OCI-LY7 (cell line): ENCODE measurements around the gene NR2F2. TPM values are rescaled to one million over a fixed set of nuclear protein-coding genes. Genes with fewer than 3 reads are reported as not detected.

Experiments
- BruUV-seq: library from RNA; stranded (reverse); fragments of 400-500 nt; replicated peaks from 2 replicates; lab custom pipeline; 2021; lab: Mats Ljungman, UMichigan
- CTCF ChIA-PET: fragments of 300-600 bp; sonication (Branson Sonifier 250); formaldehyde crosslinking; loops from one replicate; lab custom pipeline; 2022; ENCODE audit warnings: antibody characterized with exemption; ENCODE audit not compliant: unreplicated experiment; lab: Charles Lee
- POLR2A ChIA-PET: fragments of 300-600 bp; sonication (Branson Sonifier 250); formaldehyde crosslinking; loops from one replicate; lab custom pipeline; 2022; ENCODE audit warnings: antibody characterized with exemption; lab: Charles Lee
- DNase-seq: peaks from one replicate; pipeline ENCODE4 v3.0.0-alpha.2; 2015; ENCODE audit warnings: low spot score
- H2AFZ ChIP-seq: fragments of 200-600 bp; sonication (generic), shearing (Covaris generic); 2 replicates; pipeline ENCODE4 v1.6.1; 2014; ENCODE audit warnings: mild to moderate bottlenecking, antibody characterized with exemption, low read length, moderate library complexity
- H3K27ac ChIP-seq: fragments of 200-600 bp; sonication (generic); 2 replicates; pipeline ENCODE4 v1.5.1; 2014; ENCODE audit warnings: mixed run types, low read depth, mild to moderate bottlenecking, moderate library complexity, low read length, inconsistent platforms; ENCODE audit not compliant: poor library complexity, severe bottlenecking
- H3K36me3 ChIP-seq: fragments of 200-600 bp; sonication (generic); 2 replicates; pipeline ENCODE4 v1.6.1; 2014; ENCODE audit warnings: mild to moderate bottlenecking, antibody characterized with exemption, low read length, moderate library complexity, mixed read lengths; ENCODE audit not compliant: insufficient read depth
- H3K4me1 ChIP-seq: fragments of 200-600 bp; sonication (generic); 2 replicates; pipeline ENCODE4 v1.5.1; 2014; ENCODE audit warnings: mild to moderate bottlenecking, low read length; ENCODE audit not compliant: insufficient read depth, poor library complexity, severe bottlenecking
- H3K4me2 ChIP-seq: fragments of 200-600 bp; sonication (generic); 2 replicates; pipeline ENCODE4 v1.6.1; 2014; ENCODE audit warnings: mild to moderate bottlenecking, low read length
- H3K4me3 ChIP-seq: fragments of 200-600 bp; sonication (generic); 2 replicates; pipeline ENCODE4 v1.5.1; 2014; ENCODE audit warnings: mild to moderate bottlenecking, low read depth, low read length; ENCODE audit not compliant: poor library complexity, severe bottlenecking
- H3K79me2 ChIP-seq: fragments of 200-600 bp; sonication (generic); 2 replicates; pipeline ENCODE4 v1.6.1; 2016; ENCODE audit warnings: low read depth, mild to moderate bottlenecking, low read length, moderate library complexity, mixed read lengths; ENCODE audit not compliant: insufficient read depth
- H3K9me2 ChIP-seq: fragments of 200-600 bp; sonication (generic); 2 replicates; pipeline ENCODE4 v1.6.1; 2016; ENCODE audit warnings: mild to moderate bottlenecking, low read length, mixed read lengths; ENCODE audit not compliant: insufficient read depth
- H3K9me3 ChIP-seq: fragments of 200-600 bp; sonication (generic); 2 replicates; pipeline ENCODE4 v1.6.1; 2014; ENCODE audit warnings: mild to moderate bottlenecking, mixed run types, low read length, mixed read lengths
- H4K20me1 ChIP-seq: fragments of 200-600 bp; sonication (generic); 2 replicates; pipeline ENCODE4 v1.6.1; 2014; ENCODE audit warnings: mild to moderate bottlenecking, antibody characterized with exemption, low read length, moderate library complexity, mixed read lengths; ENCODE audit not compliant: insufficient read depth
- EZH2phosphoT487 ChIP-seq: fragments of 200-600 bp; sonication (generic); IDR thresholded peaks from 2 replicates; pipeline ENCODE4 v1.6.1; 2018; ENCODE audit warnings: low read depth, borderline replicate concordance, mild to moderate bottlenecking, mixed run types, antibody characterized with exemption, low read length, moderate library complexity, mixed read lengths
- intact Hi-C: fragments of 100-400 bp; cut with micrococcal nuclease; formaldehyde crosslinking; loops from one replicate; pipeline ENCODE4 v1.10.0; 2022; ENCODE audit not compliant: unreplicated experiment
- total RNA-seq, 2 experiments: library from RNA; depleted of rRNA in 1 of 2; stranded (reverse); fragments of >200 nt in 1 of 2; shearing (Covaris generic) in 1 of 2; gene quantifications; 2 replicates each; pipeline ENCODE4 v1.2.3, GENCODE V29; 2014 to 2022
- TF ChIP-seq, protein P1 (sequence below): fragments of 200-600 bp; sonication (generic); conservative IDR thresholded peaks from 2 replicates; pipeline ENCODE4 v1.5.1; 2014; ENCODE audit warnings: mild to moderate bottlenecking, antibody characterized with exemption, low read length, moderate library complexity, mixed read lengths

Gene NR2F2
- total RNA-seq, 2 experiments from 2014 or later: not detected

DNA sequence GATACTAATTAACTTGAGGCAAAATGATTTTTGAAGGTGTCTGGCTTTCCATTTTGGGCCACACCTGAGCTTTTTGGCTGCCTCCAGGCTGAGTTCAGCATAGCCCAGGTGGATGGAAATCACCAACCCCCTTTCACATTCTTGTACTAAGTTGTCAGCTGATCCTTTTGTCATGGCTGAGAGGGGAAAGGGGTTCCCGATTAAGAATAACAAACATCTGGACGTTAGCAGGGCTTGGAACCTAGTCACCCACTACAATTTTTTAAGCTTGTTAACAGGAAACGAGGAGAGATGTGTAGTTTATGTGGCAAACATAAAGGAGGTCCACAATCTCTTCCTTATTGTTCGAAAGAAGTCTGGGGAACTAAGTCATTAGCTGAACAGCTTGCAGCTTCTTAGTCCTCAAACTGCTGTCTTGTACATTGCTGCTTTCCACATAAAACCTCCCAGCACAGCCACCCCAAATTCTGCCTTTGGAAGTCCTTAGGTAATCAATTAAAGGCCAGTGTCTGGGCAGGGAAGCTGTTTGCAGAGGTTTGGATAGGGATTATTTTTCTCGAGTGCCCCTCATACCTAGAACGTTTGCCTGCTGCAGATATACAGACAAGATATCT, 5.0 kb downstream of the NR2F2 start:
- POLR2A ChIA-PET: no interaction called here
- no peaks in the 10 kb centered on the region for H3K9me2 ChIP-seq
- no peaks in the 10 kb centered on the region for H4K20me1 ChIP-seq
- intact Hi-C loops: no loop called here
- no peak for TF ChIP-seq EZH2phosphoT487
- H3K4me1 ChIP-seq: no peaks in the 10 kb centered on the region
- BruUV-seq: no TSS peak
- H2AFZ ChIP-seq: no peak overlapping the region
- CTCF ChIA-PET: no interaction called here
- no peak overlapping the region for H3K4me2 ChIP-seq
- DNase-seq: no peak
- no peaks in the 10 kb centered on the region for H3K79me2 ChIP-seq
- no peak overlapping the region for H3K27ac ChIP-seq
- H3K4me3 ChIP-seq: no peak overlapping the region
- H3K36me3 ChIP-seq: no peaks in the 10 kb centered on the region
- no peaks in the 10 kb centered on the region for H3K9me3 ChIP-seq

DNA sequence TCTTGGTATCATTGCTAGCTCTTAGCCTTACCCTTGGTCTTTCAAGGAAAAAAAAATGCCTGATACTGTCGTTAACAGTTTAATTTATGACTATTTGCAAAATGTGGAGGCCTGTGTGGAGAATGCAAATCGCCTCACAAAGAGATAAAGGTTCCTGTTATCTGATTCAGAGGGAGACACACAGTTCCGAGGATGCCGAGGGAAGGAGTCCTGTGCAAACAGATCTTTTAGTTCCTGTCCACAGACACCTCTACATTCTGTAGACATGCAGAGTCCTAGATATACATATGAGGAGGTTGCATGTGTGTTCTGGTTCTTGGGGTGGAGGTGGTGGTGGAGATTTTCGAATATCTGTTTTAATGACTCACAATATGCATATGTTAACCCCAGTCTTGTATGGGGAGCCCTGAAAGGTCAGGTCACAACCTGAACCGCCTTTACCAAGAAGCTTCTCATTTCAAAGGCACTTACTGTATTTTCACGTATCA, 5.7 kb downstream of the NR2F2 start:
- intact Hi-C loops: no loop called here
- H3K79me2 ChIP-seq: no peaks in the 10 kb centered on the region
- no peak overlapping the region for H3K27ac ChIP-seq
- ChIA-PET CTCF (no interaction called here), POLR2A (interaction anchor here (0.5 kb wide), 1 partner anchor 53 kb away, joined by 3 read pairs; no protein-coding TSS in a partner anchor)
- H3K9me2 ChIP-seq: no peaks in the 10 kb centered on the region
- H3K9me3 ChIP-seq: no peaks in the 10 kb centered on the region
- DNase-seq: no peak
- no peak overlapping the region for H2AFZ ChIP-seq
- no peaks in the 10 kb centered on the region for H3K36me3 ChIP-seq
- no peak overlapping the region for H3K4me2 ChIP-seq
- no peaks in the 10 kb centered on the region for H3K4me1 ChIP-seq
- no TSS peak for BruUV-seq
- H3K4me3 ChIP-seq: no peak overlapping the region
- TF ChIP-seq, protein P1, sequence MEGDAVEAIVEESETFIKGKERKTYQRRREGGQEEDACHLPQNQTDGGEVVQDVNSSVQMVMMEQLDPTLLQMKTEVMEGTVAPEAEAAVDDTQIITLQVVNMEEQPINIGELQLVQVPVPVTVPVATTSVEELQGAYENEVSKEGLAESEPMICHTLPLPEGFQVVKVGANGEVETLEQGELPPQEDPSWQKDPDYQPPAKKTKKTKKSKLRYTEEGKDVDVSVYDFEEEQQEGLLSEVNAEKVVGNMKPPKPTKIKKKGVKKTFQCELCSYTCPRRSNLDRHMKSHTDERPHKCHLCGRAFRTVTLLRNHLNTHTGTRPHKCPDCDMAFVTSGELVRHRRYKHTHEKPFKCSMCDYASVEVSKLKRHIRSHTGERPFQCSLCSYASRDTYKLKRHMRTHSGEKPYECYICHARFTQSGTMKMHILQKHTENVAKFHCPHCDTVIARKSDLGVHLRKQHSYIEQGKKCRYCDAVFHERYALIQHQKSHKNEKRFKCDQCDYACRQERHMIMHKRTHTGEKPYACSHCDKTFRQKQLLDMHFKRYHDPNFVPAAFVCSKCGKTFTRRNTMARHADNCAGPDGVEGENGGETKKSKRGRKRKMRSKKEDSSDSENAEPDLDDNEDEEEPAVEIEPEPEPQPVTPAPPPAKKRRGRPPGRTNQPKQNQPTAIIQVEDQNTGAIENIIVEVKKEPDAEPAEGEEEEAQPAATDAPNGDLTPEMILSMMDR: no peak
- TF ChIP-seq EZH2phosphoT487: no peak
- H4K20me1 ChIP-seq: no peaks in the 10 kb centered on the region

DNA sequence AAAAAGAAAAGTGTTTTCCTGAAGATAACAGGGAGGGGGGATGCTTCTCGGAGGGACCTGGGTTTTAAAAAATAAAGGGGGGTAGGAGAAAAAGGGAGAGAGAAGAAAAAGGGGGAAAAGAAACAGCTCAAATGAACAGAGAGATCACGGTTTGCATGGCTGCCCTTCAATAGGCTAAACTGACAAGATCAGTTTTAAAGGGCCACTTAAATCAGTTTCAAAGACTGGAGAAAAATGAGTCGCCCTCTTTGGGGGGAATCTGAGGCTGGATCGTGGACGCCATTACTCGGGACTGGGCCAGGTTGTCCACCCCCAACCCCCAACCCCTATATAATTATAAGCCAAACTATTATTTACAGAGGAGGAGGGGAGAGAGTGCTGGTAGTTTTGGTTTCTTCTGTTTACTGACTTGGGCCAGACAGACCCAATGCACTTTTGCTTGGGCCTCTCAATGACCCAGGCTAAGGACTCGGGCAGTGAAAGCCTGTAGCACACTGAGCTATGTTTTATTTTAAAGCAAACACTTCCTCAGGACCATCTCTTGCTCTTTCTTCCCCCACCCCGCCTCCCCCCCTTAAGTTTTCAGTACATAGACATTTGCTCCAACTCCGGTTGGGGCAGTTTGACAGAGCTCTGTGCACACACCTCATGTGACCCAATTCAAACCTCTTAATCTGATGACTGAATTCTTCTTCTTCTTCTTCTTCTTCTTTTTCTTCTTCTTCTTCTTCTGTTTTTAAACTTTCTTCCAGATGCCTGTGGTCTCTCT, 6.3 kb downstream of the NR2F2 start:
- no peaks in the 10 kb centered on the region for H3K9me3 ChIP-seq
- DNase-seq: no peak
- TF ChIP-seq, protein P1: no peak
- no peak for TF ChIP-seq EZH2phosphoT487
- no peak overlapping the region for H3K4me3 ChIP-seq
- H2AFZ ChIP-seq: no peak overlapping the region
- no peaks in the 10 kb centered on the region for H3K9me2 ChIP-seq
- no peaks in the 10 kb centered on the region for H3K36me3 ChIP-seq
- ChIA-PET POLR2A (interaction anchor here (0.5 kb wide), 1 partner anchor 54 kb away, joined by 3 read pairs; no protein-coding TSS in a partner anchor), CTCF (no interaction called here)
- intact Hi-C loops: no loop called here
- H3K4me2 ChIP-seq: no peak overlapping the region
- no peaks in the 10 kb centered on the region for H3K79me2 ChIP-seq
- BruUV-seq: no TSS peak
- H3K4me1 ChIP-seq: no peaks in the 10 kb centered on the region
- H4K20me1 ChIP-seq: no peaks in the 10 kb centered on the region
- H3K27ac ChIP-seq: no peak overlapping the region
